H9 (cell line): ENCODE data around the gene MBP. TPM values are rescaled to one million over a fixed set of nuclear protein-coding genes. Genes with fewer than 3 reads are reported as not detected.

Experiments
- DNase-seq: peaks from one replicate; pipeline ENCODE4 v3.0.0-alpha.2; 2017
- H2AFZ ChIP-seq: one replicate; pipeline ENCODE4 v1.6.1; 2013; ENCODE audit warnings: mild to moderate bottlenecking, low read length, control low read depth, moderate library complexity
- H2AK5ac ChIP-seq: 2 replicates; pipeline ENCODE4 v1.6.1; 2013; ENCODE audit warnings: low read length, control low read depth, mixed read lengths; ENCODE audit not compliant: insufficient read length
- H2BK120ac ChIP-seq: one replicate; pipeline ENCODE4 v1.6.1; 2013; ENCODE audit warnings: low read depth, mild to moderate bottlenecking, low read length, control low read depth, inconsistent platforms; ENCODE audit not compliant: poor library complexity, severe bottlenecking
- H2BK12ac ChIP-seq: 2 replicates; pipeline ENCODE4 v1.6.1; 2013; ENCODE audit warnings: low read length, control low read depth, mixed read lengths, low read depth; ENCODE audit not compliant: insufficient read length
- H2BK15ac ChIP-seq: 2 replicates; pipeline ENCODE4 v1.6.1; 2013; ENCODE audit warnings: low read depth, low read length, control low read depth
- H2BK20ac ChIP-seq: one replicate; pipeline ENCODE4 v1.6.1; 2013; ENCODE audit warnings: low read depth, mild to moderate bottlenecking, low read length, control low read depth, inconsistent platforms; ENCODE audit not compliant: poor library complexity, severe bottlenecking
- H2BK5ac ChIP-seq: 2 replicates; pipeline ENCODE4 v1.6.1; 2013; ENCODE audit warnings: low read length, control low read depth, mixed read lengths; ENCODE audit not compliant: insufficient read length
- H3K14ac ChIP-seq: 2 replicates; pipeline ENCODE4 v1.6.1; 2013; ENCODE audit warnings: low read length, control low read depth; ENCODE audit not compliant: insufficient read depth
- H3K18ac ChIP-seq: 2 replicates; pipeline ENCODE4 v1.6.1; 2013; ENCODE audit warnings: low read depth, mild to moderate bottlenecking, mixed read lengths, low read length, control low read depth; ENCODE audit not compliant: insufficient read length
- H3K23ac ChIP-seq: 2 replicates; pipeline ENCODE4 v1.6.1; 2013; ENCODE audit warnings: low read length, control low read depth, mixed read lengths, low read depth; ENCODE audit not compliant: insufficient read length
- H3K23me2 ChIP-seq: 2 replicates; pipeline ENCODE4 v1.6.1; 2013; ENCODE audit warnings: low read depth, mild to moderate bottlenecking, mixed read lengths, low read length, control low read depth; ENCODE audit not compliant: insufficient read length, poor library complexity, severe bottlenecking
- H3K27ac ChIP-seq: 2 replicates; pipeline ENCODE4 v1.5.1; 2013; ENCODE audit warnings: low read length, control low read depth, mixed read lengths, low read depth; ENCODE audit not compliant: insufficient read length
- H3K27me3 ChIP-seq: 2 replicates; pipeline ENCODE4 v1.6.1; 2013; ENCODE audit warnings: low read length, control low read depth, inconsistent platforms; ENCODE audit not compliant: insufficient read depth
- H3K4ac ChIP-seq: 2 replicates; pipeline ENCODE4 v1.6.1; 2013; ENCODE audit warnings: low read depth, mild to moderate bottlenecking, control low read depth, inconsistent platforms, low read length, moderate library complexity
- H3K4me1 ChIP-seq: 2 replicates; pipeline ENCODE4 v1.6.1; 2013; ENCODE audit warnings: low read length, control low read depth, inconsistent platforms; ENCODE audit not compliant: insufficient read depth
- H3K4me2 ChIP-seq: 2 replicates; pipeline ENCODE4 v1.6.1; 2013; ENCODE audit warnings: low read length, control low read depth, mixed read lengths; ENCODE audit not compliant: insufficient read length, insufficient read depth
- H3K56ac ChIP-seq: 2 replicates; pipeline ENCODE4 v1.6.1; 2013; ENCODE audit warnings: low read depth, mild to moderate bottlenecking, mixed read lengths, low read length, control low read depth; ENCODE audit not compliant: insufficient read length
- H3K79me1 ChIP-seq: 2 replicates; pipeline ENCODE4 v1.6.1; 2013; ENCODE audit warnings: low read depth, mild to moderate bottlenecking, moderate library complexity, low read length, control low read depth, inconsistent platforms; ENCODE audit not compliant: insufficient read depth, poor library complexity, severe bottlenecking
- H3K79me2 ChIP-seq: 2 replicates; pipeline ENCODE4 v1.6.1; 2013; ENCODE audit warnings: low read length, control low read depth, inconsistent platforms; ENCODE audit not compliant: insufficient read depth
- H3K9ac ChIP-seq: 2 replicates; pipeline ENCODE4 v1.6.1; 2013; ENCODE audit warnings: low read length, control low read depth, mixed read lengths; ENCODE audit not compliant: insufficient read length; ENCODE audit errors: extremely low read depth
- H3K9me3 ChIP-seq: one replicate; pipeline ENCODE4 v1.6.1; 2013; ENCODE audit warnings: low read depth, low read length, inconsistent platforms; ENCODE audit not compliant: control insufficient read depth
- H3T11ph ChIP-seq: one replicate; pipeline ENCODE4 v1.6.1; 2013; ENCODE audit warnings: mild to moderate bottlenecking, low read length, control low read depth, inconsistent platforms
- H4K20me1 ChIP-seq: one replicate; pipeline ENCODE4 v1.6.1; 2013; ENCODE audit not compliant: control insufficient read depth, insufficient read length, insufficient read depth
- H4K5ac ChIP-seq: 2 replicates; pipeline ENCODE4 v1.6.1; 2013; ENCODE audit warnings: low read depth, mild to moderate bottlenecking, mixed read lengths, low read length, control low read depth; ENCODE audit not compliant: insufficient read length
- H4K8ac ChIP-seq: replicated peaks from 2 replicates; pipeline ENCODE4 v1.6.1; 2013; ENCODE audit warnings: low read length, control low read depth, mixed read lengths, low read depth; ENCODE audit not compliant: insufficient read length
- H4K91ac ChIP-seq: 2 replicates; pipeline ENCODE4 v1.6.1; 2013; ENCODE audit warnings: low read depth, mild to moderate bottlenecking, moderate library complexity, mixed read lengths, low read length, control low read depth; ENCODE audit not compliant: insufficient read length
- H3K27ac Mint-ChIP-seq, 3 experiments: 2 replicates in 2 of 3; 3 replicates in 1 of 3; pipeline ENCODE4 v1.8.0; 2020 to 2021; ENCODE audit warnings: mixed read lengths in 3 of 3, mild to moderate bottlenecking in 1 of 3, moderate library complexity in 1 of 3
- H3K27me3 Mint-ChIP-seq: 2 replicates; pipeline ENCODE4 v1.8.0; 2021; ENCODE audit warnings: low read depth, mild to moderate bottlenecking, moderate library complexity, mixed read lengths
- H3K36me3 Mint-ChIP-seq, 3 experiments: 2 replicates in 2 of 3; 3 replicates in 1 of 3; pipeline ENCODE4 v1.8.0; 2020 to 2021; ENCODE audit warnings: low read depth in 3 of 3, mixed read lengths in 3 of 3; ENCODE audit not compliant: insufficient read depth in 1 of 3
- H3K4me1 Mint-ChIP-seq, 2 experiments: 2 replicates each; pipeline ENCODE4 v1.8.0; 2020; ENCODE audit warnings: mixed read lengths in 2 of 2
- H3K4me3 Mint-ChIP-seq, 2 experiments: 2 replicates in 1 of 2; 3 replicates in 1 of 2; pipeline ENCODE4 v1.8.0; 2020 to 2021; ENCODE audit warnings: mild to moderate bottlenecking in 2 of 2, mixed read lengths in 2 of 2, moderate library complexity in 1 of 2
- H3K9me3 Mint-ChIP-seq, 2 experiments: 2 replicates in 1 of 2; 3 replicates in 1 of 2; pipeline ENCODE4 v1.8.0; 2020; ENCODE audit warnings: mild to moderate bottlenecking in 2 of 2, mixed read lengths in 2 of 2, moderate library complexity in 1 of 2
- CTCF ChIP-seq: fragments of 200-600 bp; sonication (generic); conservative IDR thresholded peaks from 3 replicates; pipeline ENCODE4 v1.8.0; 2021; ENCODE audit warnings: antibody characterized with exemption, mild to moderate bottlenecking
- WGBS: extraction: QIAGEN DNeasy Blood & Tissue Kit; methylation state at CpG from one replicate; pipeline ENCODE4 v1.1.7; 2013; ENCODE audit warnings: missing lambda C conversion rate, low lambda C conversion rate, mixed read lengths; ENCODE audit not compliant: insufficient read length; ENCODE audit errors: extremely low coverage; 5-methylcytosine and 5-hydroxymethylcytosine counted together
- total RNA-seq: library from RNA; stranded (reverse); gene quantifications from 2 replicates; pipeline ENCODE4 v1.2.1, GENCODE V29; 2021

Gene MBP
- total RNA-seq, 1 experiment from 2014 or later = 8.6 TPM

GRCh38 chr18:77181950-77182707, 49.5 kb upstream of the MBP start:
- Histone ChIP-seq H4K5ac (no peak overlapping the region), H2BK15ac (no peak overlapping the region), H3K23ac (no peak overlapping the region), H2BK12ac (no peak overlapping the region), H3K27ac (no peak overlapping the region), H3K4me2 (no peak overlapping the region), H2AK5ac (no peak overlapping the region), H2AFZ (no peak overlapping the region), H3K23me2 (no peaks in the 10 kb centered on the region), H3K27me3 (no peaks in the 10 kb centered on the region), H4K20me1 (no peaks in the 10 kb centered on the region), H4K8ac (no peak overlapping the region), H2BK5ac (no peak overlapping the region), H4K91ac (no peak overlapping the region), H2BK120ac (no peak overlapping the region), H3K18ac (no peak overlapping the region), H3K14ac (no peak overlapping the region), H3K79me1 (no peaks in the 10 kb centered on the region), H2BK20ac (no peak overlapping the region), H3K79me2 (no peaks in the 10 kb centered on the region), H3K9me3 (no peaks in the 10 kb centered on the region), H3K4ac (no peak overlapping the region), H3K9ac (no peak overlapping the region), H3K4me1 (no peaks in the 10 kb centered on the region), H3K56ac (no peak overlapping the region), H3T11ph (no peak overlapping the region)
- Mint-ChIP-seq H3K4me1 (no peaks in the 10 kb centered on the region), H3K9me3 (peaks cover 10 to 16% of the 10 kb centered on the region in 2 experiments; a peak in 4 of 5 replicates), H3K27me3 (no peaks in the 10 kb centered on the region; the same call in 1 of the 2 replicates), H3K4me3 (no peak overlapping the region), H3K36me3 (peaks cover 3 to 17% (median 12%) of the 10 kb centered on the region in 3 experiments), H3K27ac (no peak overlapping the region)
- no peak for TF ChIP-seq CTCF
- no CpG with 5 or more reads among the region's 12 CpGs for WGBS
- DNase-seq = no peak
